ENCODE results near the gene ZMIZ1.

DNA sequence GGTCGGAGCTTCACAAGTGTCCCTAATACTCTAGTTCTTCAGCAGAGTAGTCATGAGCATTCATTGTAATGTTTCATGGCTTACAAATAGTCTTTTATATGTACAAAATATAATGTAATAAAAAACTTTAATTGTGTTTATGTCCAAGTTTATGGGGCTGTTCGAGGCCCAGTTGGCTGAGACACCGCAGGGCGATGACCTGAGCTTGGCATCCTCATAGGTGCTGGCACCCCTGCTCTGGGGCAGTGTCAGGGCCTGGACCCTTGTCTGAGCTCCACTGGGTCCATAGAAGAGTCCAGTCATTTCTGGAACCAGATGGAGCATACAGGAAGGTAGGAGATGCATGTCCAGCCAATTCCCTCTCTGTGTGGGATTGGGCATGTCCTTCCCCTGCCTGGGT lies 12.9 kb upstream of the ZMIZ1 start:
- TF ChIP-seq, protein P1, sequence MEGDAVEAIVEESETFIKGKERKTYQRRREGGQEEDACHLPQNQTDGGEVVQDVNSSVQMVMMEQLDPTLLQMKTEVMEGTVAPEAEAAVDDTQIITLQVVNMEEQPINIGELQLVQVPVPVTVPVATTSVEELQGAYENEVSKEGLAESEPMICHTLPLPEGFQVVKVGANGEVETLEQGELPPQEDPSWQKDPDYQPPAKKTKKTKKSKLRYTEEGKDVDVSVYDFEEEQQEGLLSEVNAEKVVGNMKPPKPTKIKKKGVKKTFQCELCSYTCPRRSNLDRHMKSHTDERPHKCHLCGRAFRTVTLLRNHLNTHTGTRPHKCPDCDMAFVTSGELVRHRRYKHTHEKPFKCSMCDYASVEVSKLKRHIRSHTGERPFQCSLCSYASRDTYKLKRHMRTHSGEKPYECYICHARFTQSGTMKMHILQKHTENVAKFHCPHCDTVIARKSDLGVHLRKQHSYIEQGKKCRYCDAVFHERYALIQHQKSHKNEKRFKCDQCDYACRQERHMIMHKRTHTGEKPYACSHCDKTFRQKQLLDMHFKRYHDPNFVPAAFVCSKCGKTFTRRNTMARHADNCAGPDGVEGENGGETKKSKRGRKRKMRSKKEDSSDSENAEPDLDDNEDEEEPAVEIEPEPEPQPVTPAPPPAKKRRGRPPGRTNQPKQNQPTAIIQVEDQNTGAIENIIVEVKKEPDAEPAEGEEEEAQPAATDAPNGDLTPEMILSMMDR (conservative IDR thresholded peaks at IDR 0.05; ENCODE audit: low read depth, low read length), result no peak
- TF ChIP-seq EZH2 (IDR thresholded peaks at IDR 0.05; ENCODE audit: borderline replicate concordance, low read depth, low read length, poor library complexity, severe bottlenecking), result no peak
